ENCODE measurements around the gene SDR39U1. TPM values are rescaled to one million over a fixed set of nuclear protein-coding genes. Genes with fewer than 3 reads are reported as not detected.

SDR39U1 gene
- polyA plus RNA-seq, 1 donor from 2014 or later = 142 TPM

DNA sequence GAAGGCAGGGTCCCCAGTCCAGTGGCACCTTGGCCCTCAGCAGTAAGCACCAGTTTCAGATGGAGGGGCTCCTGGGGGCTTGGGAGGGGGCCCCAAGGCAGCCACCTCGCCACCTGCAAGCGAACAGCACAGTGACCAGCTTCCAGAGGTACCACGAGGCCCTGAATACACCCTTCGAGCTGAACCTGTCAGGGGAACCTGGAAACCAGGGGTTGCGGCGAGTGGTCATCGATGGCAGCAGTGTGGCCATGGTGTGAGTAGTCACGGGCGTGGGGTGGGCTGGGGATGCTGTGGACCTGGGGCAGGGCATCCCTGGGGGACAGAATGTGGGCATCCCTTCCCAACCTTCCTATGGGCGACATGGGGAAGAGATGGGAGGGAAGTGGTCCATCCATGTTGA, 32.6 kb downstream of the SDR39U1 start:
- Histone ChIP-seq H3K9ac (ENCODE audit: low read length) (no peak overlapping the region), H3F3A (ENCODE audit: insufficient read depth, low read length, poor library complexity, severe bottlenecking) (no peaks in the 10 kb centered on the region), H3K79me2 (replicated peaks; ENCODE audit: insufficient read depth, low read length) (no peaks in the 10 kb centered on the region), H3K36me3 (ENCODE audit: insufficient read depth, low read length) (no peaks in the 10 kb centered on the region), H3K27me3 (ENCODE audit: insufficient read depth, low read depth, low read length) (no peaks in the 10 kb centered on the region), H3K4me2 (ENCODE audit: low read length) (no peak overlapping the region), H3K27ac (ENCODE audit: low read length) (no peak overlapping the region), H3K9me2 (ENCODE audit: insufficient read depth, low read length) (no peaks in the 10 kb centered on the region), H4K20me1 (ENCODE audit: insufficient read depth) (no peaks in the 10 kb centered on the region), H3K9me3 (ENCODE audit: low read length) (no peaks in the 10 kb centered on the region), H3K4me3 (ENCODE audit: low read length) (no peak overlapping the region), H2AFZ (ENCODE audit: low read depth, low read length) (no peak overlapping the region)
- TF ChIP-seq EP300 (conservative IDR thresholded peaks at IDR 0.05; ENCODE audit: poor library complexity, severe bottlenecking) (no peak), MXI1 (conservative IDR thresholded peaks at IDR 0.05; ENCODE audit: poor library complexity, severe bottlenecking) (no peak), SMC3 (conservative IDR thresholded peaks at IDR 0.05; ENCODE audit: poor library complexity) (no peak), TAF1 (IDR thresholded peaks at IDR 0.05; ENCODE audit: low read depth) (no peak), EZH2 (IDR thresholded peaks at IDR 0.05; ENCODE audit: borderline replicate concordance, insufficient read depth, low read length, poor library complexity, severe bottlenecking) (no peak), RAD21 (conservative IDR thresholded peaks at IDR 0.05) (no peak), POLR2AphosphoS5 (IDR thresholded peaks at IDR 0.05) (no peak)
- TF ChIP-seq, protein P1, sequence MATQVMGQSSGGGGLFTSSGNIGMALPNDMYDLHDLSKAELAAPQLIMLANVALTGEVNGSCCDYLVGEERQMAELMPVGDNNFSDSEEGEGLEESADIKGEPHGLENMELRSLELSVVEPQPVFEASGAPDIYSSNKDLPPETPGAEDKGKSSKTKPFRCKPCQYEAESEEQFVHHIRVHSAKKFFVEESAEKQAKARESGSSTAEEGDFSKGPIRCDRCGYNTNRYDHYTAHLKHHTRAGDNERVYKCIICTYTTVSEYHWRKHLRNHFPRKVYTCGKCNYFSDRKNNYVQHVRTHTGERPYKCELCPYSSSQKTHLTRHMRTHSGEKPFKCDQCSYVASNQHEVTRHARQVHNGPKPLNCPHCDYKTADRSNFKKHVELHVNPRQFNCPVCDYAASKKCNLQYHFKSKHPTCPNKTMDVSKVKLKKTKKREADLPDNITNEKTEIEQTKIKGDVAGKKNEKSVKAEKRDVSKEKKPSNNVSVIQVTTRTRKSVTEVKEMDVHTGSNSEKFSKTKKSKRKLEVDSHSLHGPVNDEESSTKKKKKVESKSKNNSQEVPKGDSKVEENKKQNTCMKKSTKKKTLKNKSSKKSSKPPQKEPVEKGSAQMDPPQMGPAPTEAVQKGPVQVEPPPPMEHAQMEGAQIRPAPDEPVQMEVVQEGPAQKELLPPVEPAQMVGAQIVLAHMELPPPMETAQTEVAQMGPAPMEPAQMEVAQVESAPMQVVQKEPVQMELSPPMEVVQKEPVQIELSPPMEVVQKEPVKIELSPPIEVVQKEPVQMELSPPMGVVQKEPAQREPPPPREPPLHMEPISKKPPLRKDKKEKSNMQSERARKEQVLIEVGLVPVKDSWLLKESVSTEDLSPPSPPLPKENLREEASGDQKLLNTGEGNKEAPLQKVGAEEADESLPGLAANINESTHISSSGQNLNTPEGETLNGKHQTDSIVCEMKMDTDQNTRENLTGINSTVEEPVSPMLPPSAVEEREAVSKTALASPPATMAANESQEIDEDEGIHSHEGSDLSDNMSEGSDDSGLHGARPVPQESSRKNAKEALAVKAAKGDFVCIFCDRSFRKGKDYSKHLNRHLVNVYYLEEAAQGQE (IDR thresholded peaks at IDR 0.05; ENCODE audit: borderline replicate concordance) = no peak
- TF ChIP-seq, protein P2, sequence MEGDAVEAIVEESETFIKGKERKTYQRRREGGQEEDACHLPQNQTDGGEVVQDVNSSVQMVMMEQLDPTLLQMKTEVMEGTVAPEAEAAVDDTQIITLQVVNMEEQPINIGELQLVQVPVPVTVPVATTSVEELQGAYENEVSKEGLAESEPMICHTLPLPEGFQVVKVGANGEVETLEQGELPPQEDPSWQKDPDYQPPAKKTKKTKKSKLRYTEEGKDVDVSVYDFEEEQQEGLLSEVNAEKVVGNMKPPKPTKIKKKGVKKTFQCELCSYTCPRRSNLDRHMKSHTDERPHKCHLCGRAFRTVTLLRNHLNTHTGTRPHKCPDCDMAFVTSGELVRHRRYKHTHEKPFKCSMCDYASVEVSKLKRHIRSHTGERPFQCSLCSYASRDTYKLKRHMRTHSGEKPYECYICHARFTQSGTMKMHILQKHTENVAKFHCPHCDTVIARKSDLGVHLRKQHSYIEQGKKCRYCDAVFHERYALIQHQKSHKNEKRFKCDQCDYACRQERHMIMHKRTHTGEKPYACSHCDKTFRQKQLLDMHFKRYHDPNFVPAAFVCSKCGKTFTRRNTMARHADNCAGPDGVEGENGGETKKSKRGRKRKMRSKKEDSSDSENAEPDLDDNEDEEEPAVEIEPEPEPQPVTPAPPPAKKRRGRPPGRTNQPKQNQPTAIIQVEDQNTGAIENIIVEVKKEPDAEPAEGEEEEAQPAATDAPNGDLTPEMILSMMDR (IDR thresholded peaks at IDR 0.05; ENCODE audit: poor library complexity, severe bottlenecking) = no peak

DNA sequence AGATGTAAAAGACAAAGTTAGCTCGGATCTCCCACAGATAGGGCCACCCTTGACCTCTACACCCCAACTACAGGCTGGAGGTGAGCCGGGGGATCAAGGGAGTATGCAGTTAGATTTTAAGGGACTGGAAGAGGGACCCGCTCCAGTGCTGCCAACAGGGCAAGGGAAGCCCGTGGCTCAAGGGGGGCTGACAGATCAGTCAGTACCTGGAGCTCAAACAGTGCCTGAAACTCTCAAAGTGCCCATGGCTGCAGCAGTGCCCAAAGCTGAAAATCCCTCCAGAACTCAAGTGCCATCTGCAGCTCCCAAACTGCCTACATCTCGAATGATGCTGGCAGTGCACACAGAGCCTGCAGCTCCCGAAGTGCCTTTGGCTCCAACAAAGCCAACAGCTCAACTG, 33.4 kb downstream of the SDR39U1 start:
- Histone ChIP-seq H3K9ac (ENCODE audit: low read length) (no peak overlapping the region), H3K36me3 (ENCODE audit: insufficient read depth, low read length) (no peaks in the 10 kb centered on the region), H3K4me3 (ENCODE audit: low read length) (no peak overlapping the region), H3K27me3 (ENCODE audit: insufficient read depth, low read depth, low read length) (no peaks in the 10 kb centered on the region), H3K4me2 (ENCODE audit: low read length) (no peak overlapping the region), H3K9me3 (ENCODE audit: low read length) (no peaks in the 10 kb centered on the region), H3K27ac (ENCODE audit: low read length) (no peak overlapping the region), H4K20me1 (ENCODE audit: insufficient read depth) (no peaks in the 10 kb centered on the region), H2AFZ (ENCODE audit: low read depth, low read length) (no peak overlapping the region), H3K9me2 (ENCODE audit: insufficient read depth, low read length) (no peaks in the 10 kb centered on the region), H3K79me2 (replicated peaks; ENCODE audit: insufficient read depth, low read length) (no peaks in the 10 kb centered on the region), H3F3A (ENCODE audit: insufficient read depth, low read length, poor library complexity, severe bottlenecking) (no peaks in the 10 kb centered on the region)
- TF ChIP-seq SMC3 (conservative IDR thresholded peaks at IDR 0.05; ENCODE audit: poor library complexity) = no peak
- no peak for TF ChIP-seq POLR2AphosphoS5 (IDR thresholded peaks at IDR 0.05)
- no peak for TF ChIP-seq RAD21 (conservative IDR thresholded peaks at IDR 0.05)
- TF ChIP-seq TAF1 (IDR thresholded peaks at IDR 0.05; ENCODE audit: low read depth) = no peak
- TF ChIP-seq EP300 (conservative IDR thresholded peaks at IDR 0.05; ENCODE audit: poor library complexity, severe bottlenecking) = no peak
- TF ChIP-seq, protein P1 (IDR thresholded peaks at IDR 0.05; ENCODE audit: borderline replicate concordance) = no peak
- no peak for TF ChIP-seq EZH2 (IDR thresholded peaks at IDR 0.05; ENCODE audit: borderline replicate concordance, insufficient read depth, low read length, poor library complexity, severe bottlenecking)
- TF ChIP-seq MXI1 (conservative IDR thresholded peaks at IDR 0.05; ENCODE audit: poor library complexity, severe bottlenecking) = no peak
- TF ChIP-seq, protein P2 (IDR thresholded peaks at IDR 0.05; ENCODE audit: poor library complexity, severe bottlenecking) = no peak

Data from neural cell (in vitro differentiated cells).